ENCODE results near the gene SLC43A2. TPM values are rescaled to one million over a fixed set of nuclear protein-coding genes. Genes with fewer than 3 reads are reported as not detected.

SLC43A2 gene
- total RNA-seq, 2 donors from 2014 or later, result 0.52 to 1.6 TPM

- no peak overlapping the region for H3K27ac Mint-ChIP-seq
- ATAC-seq (replicated peaks), result no peak
- no peaks in the 10 kb centered on the region for H3K9me3 Mint-ChIP-seq
- no peaks in the 10 kb centered on the region for H3K36me3 Mint-ChIP-seq (ENCODE audit: low read depth)
- no peaks in the 10 kb centered on the region for H3K4me1 Mint-ChIP-seq
- no peaks in the 10 kb centered on the region for H3K27me3 Mint-ChIP-seq
- no peak overlapping the region for H3K4me3 Mint-ChIP-seq
These were observed 8.2 kb upstream of the SLC43A2 start for GRCh38 chr17:1636732-1637285.

- Mint-ChIP-seq H3K36me3 (ENCODE audit: low read depth) (no peaks in the 10 kb centered on the region), H3K27me3 (no peaks in the 10 kb centered on the region), H3K4me1 (no peaks in the 10 kb centered on the region), H3K4me3 (no peak overlapping the region), H3K9me3 (no peaks in the 10 kb centered on the region), H3K27ac (no peak overlapping the region)
- ATAC-seq (replicated peaks), result no peak
These were observed 7.2 kb upstream of the SLC43A2 start for GRCh38 chr17:1635675-1636465.

GRCh38 chr17:1634841-1635650 is 6.4 kb upstream of the SLC43A2 start:
- ATAC-seq (replicated peaks), result no peak
- Mint-ChIP-seq H3K4me1 (no peaks in the 10 kb centered on the region), H3K27ac (no peak overlapping the region), H3K4me3 (no peak overlapping the region), H3K36me3 (ENCODE audit: low read depth) (no peaks in the 10 kb centered on the region), H3K9me3 (no peaks in the 10 kb centered on the region), H3K27me3 (no peaks in the 10 kb centered on the region)

GRCh38 chr17:1630662-1631061 is 2.0 kb upstream of the SLC43A2 start:
- peak overlapping the region; percentile 93 for H3K4me3 Mint-ChIP-seq
- peak overlapping the region; percentile 34 for H3K27ac Mint-ChIP-seq
- H3K9me3 Mint-ChIP-seq, result no peaks in the 10 kb centered on the region
- ATAC-seq (replicated peaks), result no peak
- peaks cover 10% of the 10 kb centered on the region for H3K27me3 Mint-ChIP-seq
- H3K36me3 Mint-ChIP-seq (ENCODE audit: low read depth), result no peaks in the 10 kb centered on the region
- H3K4me1 Mint-ChIP-seq, result no peaks in the 10 kb centered on the region

GRCh38 chr17:1629504-1630310 is 1.1 kb upstream of the SLC43A2 start:
- no peaks in the 10 kb centered on the region for H3K9me3 Mint-ChIP-seq
- H3K36me3 Mint-ChIP-seq (ENCODE audit: low read depth), result no peaks in the 10 kb centered on the region
- no peaks in the 10 kb centered on the region for H3K4me1 Mint-ChIP-seq
- peak overlapping the region; percentile 34 for H3K27ac Mint-ChIP-seq
- peaks cover 10% of the 10 kb centered on the region for H3K27me3 Mint-ChIP-seq
- peak; percentile 51 for ATAC-seq (replicated peaks)
- peak overlapping the region; percentile 93 for H3K4me3 Mint-ChIP-seq

- Mint-ChIP-seq H3K27me3 (peaks cover 10% of the 10 kb centered on the region), H3K4me1 (no peaks in the 10 kb centered on the region), H3K27ac (peak overlapping the region; percentile 61), H3K4me3 (peak overlapping the region; percentile 93), H3K36me3 (ENCODE audit: low read depth) (no peaks in the 10 kb centered on the region), H3K9me3 (no peaks in the 10 kb centered on the region)
- ATAC-seq (replicated peaks), result peak; percentile 83
These were observed 346 bp upstream of the SLC43A2 start for GRCh38 chr17:1628856-1629503.

- H3K27ac Mint-ChIP-seq, result no peak overlapping the region
- no peaks in the 10 kb centered on the region for H3K36me3 Mint-ChIP-seq (ENCODE audit: low read depth)
- H3K4me3 Mint-ChIP-seq, result peak overlapping the region; percentile 47
- H3K9me3 Mint-ChIP-seq, result no peaks in the 10 kb centered on the region
- H3K4me1 Mint-ChIP-seq, result no peaks in the 10 kb centered on the region
- no peak for ATAC-seq (replicated peaks)
- H3K27me3 Mint-ChIP-seq, result peaks cover 10% of the 10 kb centered on the region
These were observed 1.3 kb downstream of the SLC43A2 start for GRCh38 chr17:1627182-1627981.

- H3K27ac Mint-ChIP-seq, result no peak overlapping the region
- H3K4me3 Mint-ChIP-seq, result peak overlapping the region; percentile 47
- no peak for ATAC-seq (replicated peaks)
- no peaks in the 10 kb centered on the region for H3K36me3 Mint-ChIP-seq (ENCODE audit: low read depth)
- no peaks in the 10 kb centered on the region for H3K9me3 Mint-ChIP-seq
- peaks cover 10% of the 10 kb centered on the region for H3K27me3 Mint-ChIP-seq
- no peaks in the 10 kb centered on the region for H3K4me1 Mint-ChIP-seq
These were observed 2.3 kb downstream of the SLC43A2 start for GRCh38 chr17:1626333-1626732.

- no peaks in the 10 kb centered on the region for H3K36me3 Mint-ChIP-seq (ENCODE audit: low read depth)
- no peaks in the 10 kb centered on the region for H3K4me1 Mint-ChIP-seq
- no peak for ATAC-seq (replicated peaks)
- H3K27me3 Mint-ChIP-seq, result peaks cover 10% of the 10 kb centered on the region
- H3K27ac Mint-ChIP-seq, result no peak overlapping the region
- no peak overlapping the region for H3K4me3 Mint-ChIP-seq
- no peaks in the 10 kb centered on the region for H3K9me3 Mint-ChIP-seq
These were observed 3.1 kb downstream of the SLC43A2 start for GRCh38 chr17:1625581-1625980.

GRCh38 chr17:1625053-1625452 is 3.6 kb downstream of the SLC43A2 start:
- Mint-ChIP-seq H3K27me3 (peaks cover 10% of the 10 kb centered on the region), H3K27ac (no peak overlapping the region), H3K36me3 (ENCODE audit: low read depth) (no peaks in the 10 kb centered on the region), H3K9me3 (no peaks in the 10 kb centered on the region), H3K4me1 (no peaks in the 10 kb centered on the region), H3K4me3 (no peak overlapping the region)
- no peak for ATAC-seq (replicated peaks)

- no peaks in the 10 kb centered on the region for H3K9me3 Mint-ChIP-seq
These were observed 4.0 kb downstream of the SLC43A2 start for GRCh38 chr17:1624650-1625049.

GRCh38 chr17:1623057-1623630 is 5.5 kb downstream of the SLC43A2 start:
- H3K27me3 Mint-ChIP-seq, result peaks cover 10% of the 10 kb centered on the region
- H3K4me3 Mint-ChIP-seq, result no peak overlapping the region
- no peak for ATAC-seq (replicated peaks)
- no peaks in the 10 kb centered on the region for H3K4me1 Mint-ChIP-seq
- H3K27ac Mint-ChIP-seq, result no peak overlapping the region
- no peaks in the 10 kb centered on the region for H3K9me3 Mint-ChIP-seq
- no peaks in the 10 kb centered on the region for H3K36me3 Mint-ChIP-seq (ENCODE audit: low read depth)

More at GRCh38 chr17:1624650-1625049, 4.0 kb downstream of the SLC43A2 start:
- Mint-ChIP-seq H3K36me3 (ENCODE audit: low read depth) (no peaks in the 10 kb centered on the region), H3K4me3 (no peak overlapping the region), H3K4me1 (no peaks in the 10 kb centered on the region), H3K27me3 (peaks cover 10% of the 10 kb centered on the region), H3K27ac (no peak overlapping the region)
- ATAC-seq (replicated peaks), result no peak

All from activated T-helper 17 cell treated with anti-CD3 and anti-CD28 coated beads, Interleukin-2, amount 50 U/mL, for 72 hours (primary cell).